ENCODE results near the gene MLLT10.

Gene MLLT10

DNA sequence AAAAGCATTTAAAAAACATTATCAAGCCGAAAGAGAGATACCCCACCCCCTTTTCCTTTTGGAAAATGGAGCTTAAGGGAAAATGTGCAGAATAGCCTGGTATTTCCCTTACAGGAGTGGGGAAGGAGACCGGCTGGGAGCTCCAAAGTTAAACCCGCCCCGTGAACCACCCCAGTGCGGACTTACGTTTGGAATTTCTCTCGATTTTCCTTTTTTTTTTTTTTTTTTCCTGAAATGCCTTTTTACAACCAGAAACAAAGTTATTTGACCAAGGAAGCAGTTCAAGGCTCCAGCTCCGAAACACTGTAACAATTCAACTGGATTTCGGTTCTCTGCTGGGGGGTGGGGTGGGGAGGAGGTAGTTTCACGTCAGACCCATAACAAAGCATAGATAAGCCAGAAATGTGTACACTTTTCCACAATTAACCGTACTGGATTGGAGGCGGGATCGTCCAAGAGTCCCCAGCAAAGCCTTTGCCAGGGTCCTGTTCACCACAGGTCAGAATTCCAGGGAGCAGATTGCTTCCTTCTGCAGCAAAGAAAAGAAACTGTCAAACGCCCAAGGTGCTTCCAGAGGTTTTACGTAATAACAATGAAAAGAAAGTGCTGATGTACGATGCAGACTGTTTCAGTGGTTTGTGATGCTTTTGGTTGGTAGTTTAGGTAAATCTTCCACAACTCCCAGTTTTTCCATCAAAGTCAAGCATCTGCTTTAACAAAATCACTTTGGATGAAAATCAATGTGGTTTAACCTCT lies 15.2 kb upstream of the MLLT10 start:
- Mint-ChIP-seq H3K27me3 (ENCODE audit: low read depth) (peaks cover 78% of the 10 kb centered on the region), H3K4me1 (ENCODE audit: low read depth) (peaks cover 43% of the 10 kb centered on the region), H3K27ac (peak overlapping the region; percentile 41), H3K9me3 (no peaks in the 10 kb centered on the region), H3K4me3 (peak overlapping the region; percentile 84), H3K36me3 (ENCODE audit: low read depth) (no peaks in the 10 kb centered on the region)

DNA sequence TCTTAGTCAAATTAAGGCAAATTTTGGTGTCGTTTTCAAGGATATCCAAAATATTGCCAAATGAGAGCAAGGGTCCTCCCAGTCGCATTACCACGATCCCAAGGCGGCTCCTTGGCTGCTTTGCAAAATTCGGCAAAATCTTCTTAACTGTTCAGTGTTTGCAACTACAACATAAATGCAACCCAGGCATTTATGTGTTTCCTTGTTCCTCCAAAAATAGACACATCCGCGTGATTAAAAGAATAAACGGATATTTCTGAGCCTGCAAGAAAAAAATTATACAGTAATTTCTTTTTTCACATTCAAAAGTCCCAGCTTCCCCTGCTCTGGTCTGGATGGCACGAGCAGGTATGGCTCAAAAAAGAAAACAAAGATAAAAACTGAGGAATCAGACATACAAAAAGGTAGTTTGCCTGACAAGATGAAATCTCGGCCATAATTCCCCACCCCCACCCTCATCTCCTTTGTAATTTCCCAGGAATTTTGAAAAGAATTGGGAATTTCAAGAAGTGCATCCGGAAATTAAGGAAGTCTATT lies 14.6 kb upstream of the MLLT10 start:
- Mint-ChIP-seq H3K27ac (no peak overlapping the region), H3K4me3 (peak overlapping the region; percentile 84), H3K36me3 (ENCODE audit: low read depth) (no peaks in the 10 kb centered on the region), H3K9me3 (no peaks in the 10 kb centered on the region), H3K4me1 (ENCODE audit: low read depth) (peaks cover 43% of the 10 kb centered on the region), H3K27me3 (ENCODE audit: low read depth) (peaks cover 75% of the 10 kb centered on the region)

DNA sequence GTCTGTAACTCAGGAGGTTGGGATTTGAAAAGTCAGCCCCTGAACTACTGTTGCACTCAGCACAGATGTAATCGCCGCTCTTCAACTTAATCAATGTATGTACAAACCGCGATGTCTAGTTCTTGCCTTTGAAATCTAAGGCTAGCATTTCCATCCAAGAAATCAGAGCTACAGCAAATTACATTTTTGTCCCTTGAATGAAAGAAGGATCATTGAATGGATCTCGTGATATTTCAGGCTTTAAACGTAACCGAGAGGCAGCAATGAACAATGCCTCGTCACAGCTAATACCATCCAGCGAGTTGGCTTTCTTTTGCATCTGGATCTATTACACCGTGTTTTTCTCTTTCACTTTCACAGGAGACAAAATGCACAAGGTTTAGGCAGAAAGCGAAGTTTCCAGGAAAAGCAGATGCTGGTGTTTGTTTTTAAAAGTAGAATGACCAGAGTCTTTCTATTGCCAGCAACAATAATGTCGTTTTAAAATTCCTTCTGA lies 14.0 kb upstream of the MLLT10 start:
- Mint-ChIP-seq H3K36me3 (ENCODE audit: low read depth) (peaks cover under 1% of the 10 kb centered on the region), H3K9me3 (no peaks in the 10 kb centered on the region), H3K27ac (peak overlapping the region; percentile 53), H3K4me1 (ENCODE audit: low read depth) (peaks cover 48% of the 10 kb centered on the region), H3K27me3 (ENCODE audit: low read depth) (peaks cover 75% of the 10 kb centered on the region), H3K4me3 (peak overlapping the region; percentile 84)

DNA sequence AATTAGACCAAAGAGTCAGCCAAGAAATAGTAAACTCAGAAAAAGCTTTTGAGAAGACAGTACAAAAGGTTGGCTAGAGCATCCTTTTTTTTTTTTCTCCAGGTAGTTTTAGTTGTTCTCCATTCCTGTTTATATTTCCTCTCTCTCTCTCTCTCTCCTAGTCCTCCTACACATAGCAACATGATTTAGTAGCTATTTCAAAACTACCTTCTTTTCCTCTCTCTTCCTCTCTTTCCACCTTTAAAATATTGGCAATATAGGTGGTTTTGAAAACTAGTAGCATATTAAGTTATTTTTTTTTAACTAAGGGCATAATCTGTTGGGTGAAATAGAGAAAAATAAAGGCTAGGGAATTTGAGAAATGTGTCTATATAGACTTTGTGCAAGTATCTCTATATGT lies 13.5 kb upstream of the MLLT10 start:
- Mint-ChIP-seq H3K4me1 (ENCODE audit: low read depth) (peaks cover 53% of the 10 kb centered on the region), H3K27me3 (ENCODE audit: low read depth) (peaks cover 75% of the 10 kb centered on the region), H3K4me3 (peak overlapping the region; percentile 84), H3K9me3 (no peaks in the 10 kb centered on the region), H3K27ac (peak overlapping the region; percentile 26), H3K36me3 (ENCODE audit: low read depth) (peaks cover 2% of the 10 kb centered on the region)

DNA sequence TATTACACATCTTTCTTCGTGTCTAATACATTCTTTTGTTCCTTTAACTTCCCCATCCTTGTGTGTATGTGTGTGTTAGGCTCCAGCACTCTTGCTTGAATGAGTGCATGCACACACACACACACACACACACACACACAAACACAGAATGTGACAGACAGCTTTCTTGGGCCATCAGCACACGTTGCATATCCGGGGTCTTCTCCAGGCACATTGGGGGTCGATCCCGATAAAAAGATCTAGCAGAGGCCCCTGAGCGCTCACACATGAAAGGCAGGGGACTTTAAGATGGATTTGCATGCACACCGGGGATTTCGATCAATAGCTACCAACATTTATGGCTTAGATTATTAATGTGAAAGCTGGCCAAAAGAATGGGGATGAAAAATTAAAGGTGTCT lies 13.1 kb upstream of the MLLT10 start:
- peaks cover 72% of the 10 kb centered on the region for H3K27me3 Mint-ChIP-seq (ENCODE audit: low read depth)
- H3K27ac Mint-ChIP-seq = no peak overlapping the region
- peak overlapping the region; percentile 22 for H3K4me3 Mint-ChIP-seq
- H3K9me3 Mint-ChIP-seq = no peaks in the 10 kb centered on the region
- peaks cover 2% of the 10 kb centered on the region for H3K36me3 Mint-ChIP-seq (ENCODE audit: low read depth)
- peaks cover 52% of the 10 kb centered on the region for H3K4me1 Mint-ChIP-seq (ENCODE audit: low read depth)

DNA sequence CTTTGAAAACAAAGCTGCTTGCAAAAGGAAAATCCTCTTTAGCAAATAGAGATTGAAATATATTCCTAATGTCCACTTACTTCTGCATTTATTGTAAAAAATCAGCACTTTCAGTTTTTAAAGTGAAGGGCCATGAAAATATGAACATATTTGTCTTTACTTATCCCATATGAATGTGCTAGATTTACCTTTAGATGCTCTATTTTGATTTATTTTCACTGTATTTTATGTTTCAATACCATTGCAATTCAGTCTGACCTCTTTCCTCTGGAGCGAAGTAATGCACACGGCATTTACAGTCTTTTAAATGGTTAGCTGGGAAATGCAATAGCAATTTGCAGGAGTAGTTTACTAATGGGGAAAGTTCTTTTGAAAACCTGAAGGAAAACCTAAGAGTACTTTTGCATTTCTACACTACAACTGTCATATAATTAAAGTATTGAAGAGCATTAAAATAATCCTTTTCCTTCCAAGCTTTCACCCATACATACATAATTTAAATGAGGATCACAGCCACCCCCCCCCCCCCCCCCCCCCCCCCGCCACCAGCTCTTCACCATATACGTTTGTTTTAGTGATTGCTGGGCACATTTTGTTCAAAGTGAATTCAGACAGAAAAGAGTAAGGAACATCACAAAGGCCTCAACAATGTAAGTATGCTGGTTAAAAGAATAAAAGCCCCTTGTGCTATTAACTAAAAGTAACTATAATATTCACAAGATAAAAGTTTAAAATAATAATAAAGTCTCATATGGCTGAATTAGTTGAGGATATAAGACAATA lies 12.1 kb upstream of the MLLT10 start:
- H3K36me3 Mint-ChIP-seq (ENCODE audit: low read depth) = peaks cover 5% of the 10 kb centered on the region
- H3K4me3 Mint-ChIP-seq = no peak overlapping the region
- no peaks in the 10 kb centered on the region for H3K9me3 Mint-ChIP-seq
- no peak overlapping the region for H3K27ac Mint-ChIP-seq
- H3K4me1 Mint-ChIP-seq (ENCODE audit: low read depth) = peaks cover 53% of the 10 kb centered on the region
- peaks cover 72% of the 10 kb centered on the region for H3K27me3 Mint-ChIP-seq (ENCODE audit: low read depth)

DNA sequence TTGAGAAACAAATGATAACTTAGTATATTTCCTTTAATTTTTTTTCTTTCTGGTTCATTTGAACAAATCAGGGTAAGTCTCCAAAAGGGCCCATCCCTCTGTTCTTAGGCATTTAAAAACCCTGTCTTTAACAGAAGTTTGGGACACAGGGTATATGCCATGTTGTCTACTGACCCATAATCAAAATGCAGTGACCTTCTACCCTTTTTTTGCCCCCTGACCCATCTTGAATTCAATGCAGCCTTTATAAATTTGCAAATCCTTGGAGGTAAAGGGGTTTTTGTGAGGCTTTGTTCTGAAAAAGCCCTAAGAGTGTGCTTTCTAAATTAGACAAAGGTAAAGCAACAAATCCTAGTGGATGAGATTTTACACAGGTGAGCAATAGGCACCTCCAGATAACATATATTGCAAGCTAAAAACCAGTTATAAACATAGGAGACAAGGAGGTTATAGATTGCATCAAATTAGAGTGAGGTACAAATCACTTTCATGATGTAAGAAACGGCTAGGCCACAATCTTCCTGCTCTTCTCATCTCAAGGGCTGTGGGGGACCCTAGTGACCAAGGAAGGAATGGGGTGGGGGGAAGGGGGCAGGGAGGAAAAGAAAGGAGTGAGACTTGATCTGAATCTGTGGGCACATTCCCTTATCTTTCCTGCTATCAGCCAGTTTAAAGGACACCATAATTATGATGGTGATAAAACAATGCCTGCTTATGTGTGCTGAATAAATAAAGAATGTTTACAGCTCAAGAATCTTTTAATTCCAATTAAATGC lies 11.2 kb upstream of the MLLT10 start:
- Mint-ChIP-seq H3K27me3 (ENCODE audit: low read depth) (peaks cover 74% of the 10 kb centered on the region), H3K36me3 (ENCODE audit: low read depth) (peaks cover 5% of the 10 kb centered on the region), H3K9me3 (no peaks in the 10 kb centered on the region), H3K27ac (no peak overlapping the region), H3K4me3 (no peak overlapping the region), H3K4me1 (ENCODE audit: low read depth) (peaks cover 50% of the 10 kb centered on the region)

DNA sequence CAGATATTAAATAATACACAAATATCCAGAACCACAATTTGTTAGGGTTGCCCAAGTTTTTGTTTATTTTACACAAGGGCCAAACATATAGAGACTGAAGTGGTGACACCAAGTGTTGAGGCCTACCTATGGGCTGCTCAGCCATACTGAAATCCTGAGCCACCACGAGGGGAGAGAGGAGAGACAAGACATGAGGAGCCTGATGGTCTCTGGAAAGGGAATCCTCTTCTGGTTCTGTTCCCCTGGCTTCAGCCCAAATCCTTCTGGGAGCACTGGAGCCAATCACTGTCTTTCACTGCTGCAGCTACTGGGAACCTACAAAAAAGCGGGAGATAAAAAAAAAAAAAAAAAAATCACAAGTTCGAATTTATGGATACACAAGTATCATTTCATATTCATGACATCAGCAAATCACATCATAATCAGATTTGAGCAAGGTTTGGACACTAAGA lies 10.4 kb upstream of the MLLT10 start:
- H3K27me3 Mint-ChIP-seq (ENCODE audit: low read depth) = peaks cover 74% of the 10 kb centered on the region

DNA sequence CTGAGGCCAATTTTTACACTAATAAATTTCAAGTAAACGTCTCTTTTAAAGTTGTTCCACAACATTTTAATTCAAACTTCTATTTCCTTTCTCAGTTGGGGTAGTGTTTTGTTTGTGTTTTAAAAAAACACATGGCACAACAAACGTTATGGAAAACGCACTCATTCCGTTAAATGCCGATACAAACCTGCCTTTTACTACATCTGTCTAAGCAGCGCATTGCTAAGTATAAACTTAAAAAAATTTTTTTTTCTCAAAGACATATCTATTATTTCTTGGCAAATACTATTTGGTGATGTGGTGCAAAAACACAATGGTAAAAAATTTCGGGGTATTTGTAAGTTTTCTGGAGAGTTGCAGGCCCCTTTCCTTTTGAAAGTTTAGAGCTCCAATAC lies 9.9 kb upstream of the MLLT10 start:
- H3K27me3 Mint-ChIP-seq (ENCODE audit: low read depth) = peaks cover 74% of the 10 kb centered on the region
- no peak overlapping the region for H3K27ac Mint-ChIP-seq
- H3K4me3 Mint-ChIP-seq = no peak overlapping the region

More for the DNA sequence above, 10.4 kb upstream of the MLLT10 start:
- Mint-ChIP-seq H3K9me3 (no peaks in the 10 kb centered on the region), H3K4me1 (ENCODE audit: low read depth) (peaks cover 43% of the 10 kb centered on the region), H3K27ac (peak overlapping the region; percentile 2), H3K36me3 (ENCODE audit: low read depth) (peaks cover 5% of the 10 kb centered on the region), H3K4me3 (peak overlapping the region; percentile 44)

DNA sequence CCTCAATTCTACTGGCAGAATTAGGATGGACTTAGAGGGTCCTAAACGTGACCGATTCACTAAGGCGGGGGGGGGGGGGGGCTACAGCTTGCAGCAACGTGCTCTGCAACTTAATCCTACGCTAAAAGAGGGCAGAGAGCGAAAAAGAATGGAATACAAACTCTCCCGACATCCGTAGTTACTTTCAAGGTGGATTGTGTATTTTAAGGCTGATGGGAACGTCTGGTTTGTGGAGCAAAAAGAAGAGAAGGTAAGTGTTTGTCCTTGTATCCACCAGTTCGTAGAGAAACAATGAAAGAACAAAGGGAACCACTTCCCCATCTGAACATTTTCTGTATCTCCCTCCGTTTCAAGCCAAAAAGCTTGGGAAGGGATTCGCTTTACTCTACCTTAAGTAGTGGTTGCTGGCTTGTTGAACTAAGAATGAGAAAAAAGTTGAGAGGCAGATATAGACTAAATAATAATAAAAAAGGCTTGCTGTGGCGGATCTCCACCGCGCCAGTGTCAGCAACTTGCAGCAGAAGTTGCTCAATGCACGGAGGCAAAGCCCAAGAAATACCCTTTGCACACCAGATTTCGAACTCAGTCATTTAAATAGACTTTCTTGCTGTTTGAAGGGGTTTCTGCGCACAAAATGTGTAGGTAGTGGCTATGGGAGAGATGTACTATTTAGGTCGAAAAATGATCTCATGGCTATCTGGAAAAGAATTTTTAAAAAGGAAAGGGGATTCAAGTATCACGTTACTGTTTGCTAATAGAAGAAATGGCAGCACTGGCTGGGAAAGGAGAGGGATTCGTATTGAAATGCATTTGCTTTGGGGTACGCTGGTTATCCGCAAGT lies 9.3 kb upstream of the MLLT10 start:
- peaks cover 73% of the 10 kb centered on the region for H3K27me3 Mint-ChIP-seq (ENCODE audit: low read depth)
- peaks cover 5% of the 10 kb centered on the region for H3K36me3 Mint-ChIP-seq (ENCODE audit: low read depth)
- H3K4me1 Mint-ChIP-seq (ENCODE audit: low read depth) = peaks cover 32% of the 10 kb centered on the region

More for the DNA sequence above, 9.9 kb upstream of the MLLT10 start:
- H3K4me1 Mint-ChIP-seq (ENCODE audit: low read depth) = peaks cover 39% of the 10 kb centered on the region
- no peaks in the 10 kb centered on the region for H3K9me3 Mint-ChIP-seq
- H3K36me3 Mint-ChIP-seq (ENCODE audit: low read depth) = peaks cover 5% of the 10 kb centered on the region

DNA sequence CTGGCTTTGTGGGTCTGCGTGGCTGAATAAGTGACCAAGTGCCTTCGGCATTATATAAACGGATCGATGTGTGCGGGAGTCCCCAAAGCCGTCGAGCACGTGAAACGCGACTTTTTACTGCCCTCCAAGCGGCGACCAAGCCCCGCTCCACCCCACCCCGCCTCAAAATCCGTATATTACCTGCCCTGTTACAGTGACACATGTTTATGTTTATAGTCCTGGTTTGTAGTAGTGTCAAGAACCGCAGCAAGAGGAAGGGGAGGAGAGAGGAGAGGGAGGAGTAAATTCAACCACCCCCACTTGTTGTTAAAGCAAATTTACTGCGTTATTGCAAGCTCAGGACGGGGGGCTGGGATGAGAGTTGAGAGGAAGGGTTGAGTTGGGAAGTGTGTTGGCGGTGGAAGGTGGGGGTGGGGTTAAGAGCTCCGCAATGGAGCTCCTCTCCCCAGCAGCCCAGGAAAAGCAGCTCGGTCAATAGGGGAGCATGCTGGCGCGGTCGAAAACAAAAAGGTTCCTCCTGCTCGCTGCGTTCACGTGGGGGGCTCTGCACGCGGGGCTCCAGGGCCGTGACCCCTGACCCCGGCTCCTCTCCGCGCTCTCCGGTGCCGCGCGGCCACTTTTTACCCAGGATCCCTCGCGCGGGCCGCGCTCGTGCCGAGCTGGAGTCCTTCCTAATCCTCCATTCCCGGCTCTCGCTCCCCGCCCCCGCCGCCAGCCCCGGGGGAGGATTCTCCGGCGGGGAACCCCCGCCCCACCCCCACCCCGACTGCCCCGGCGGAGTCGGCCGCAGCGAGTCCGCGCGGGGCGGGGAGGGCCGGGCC lies 8.5 kb upstream of the MLLT10 start, which contains the start of gene SKIDA1:
Gene SKIDA1 (minus strand): TSS at position 316 of the 821 bp plus-strand sequence. CDS start 7,860 bp downstream, outside the sequence.
- peaks cover 71% of the 10 kb centered on the region for H3K27me3 Mint-ChIP-seq (ENCODE audit: low read depth)
- peaks cover 25% of the 10 kb centered on the region for H3K4me1 Mint-ChIP-seq (ENCODE audit: low read depth)
- peak within 1 kb of the TSS; percentile 94 for H3K4me3 Mint-ChIP-seq
- peaks cover 5% of the 10 kb centered on the region for H3K36me3 Mint-ChIP-seq (ENCODE audit: low read depth)
- no peaks in the 10 kb centered on the region for H3K9me3 Mint-ChIP-seq
- H3K27ac Mint-ChIP-seq = peak within 1 kb of the TSS; percentile 97

More for the DNA sequence above, 9.3 kb upstream of the MLLT10 start:
- no peaks in the 10 kb centered on the region for H3K9me3 Mint-ChIP-seq
- H3K27ac Mint-ChIP-seq = peak overlapping the region; percentile 97
- H3K4me3 Mint-ChIP-seq = peak overlapping the region; percentile 94

DNA sequence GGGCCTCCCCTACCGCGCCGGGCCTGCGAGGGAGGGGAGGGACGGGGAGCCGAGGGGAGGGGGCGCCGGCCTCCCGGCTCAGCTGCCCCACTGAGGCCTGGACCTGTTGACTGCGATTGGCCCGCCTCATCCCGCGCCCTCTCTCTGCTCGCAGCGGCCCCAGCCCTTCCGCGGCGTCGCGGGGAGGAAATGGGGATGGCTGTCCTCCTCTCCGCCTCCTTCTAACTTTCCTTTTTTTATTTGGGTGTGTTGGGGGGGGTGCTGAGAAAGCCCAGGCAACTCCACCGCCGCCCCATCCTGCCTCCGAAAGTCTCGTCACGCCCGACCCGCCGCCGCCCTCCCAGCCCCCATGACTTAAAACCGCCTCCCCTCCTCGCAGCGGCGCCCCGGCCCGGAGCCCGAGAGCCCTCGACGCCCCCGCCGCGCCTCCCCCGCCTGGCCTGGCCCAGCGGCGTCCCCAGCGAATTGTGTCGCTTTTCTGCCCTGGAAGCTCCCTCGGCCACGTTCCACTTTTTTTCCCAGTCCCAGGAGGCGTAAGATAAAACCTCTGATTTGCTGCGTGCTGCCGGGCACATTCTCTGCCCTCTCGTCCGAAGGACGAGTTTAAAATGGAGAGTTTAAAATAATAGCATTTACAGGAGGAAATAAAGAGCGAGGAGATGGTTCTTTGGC lies 7.7 kb upstream of the MLLT10 start:
- peaks cover 21% of the 10 kb centered on the region for H3K4me1 Mint-ChIP-seq (ENCODE audit: low read depth)
- H3K36me3 Mint-ChIP-seq (ENCODE audit: low read depth) = peaks cover 5% of the 10 kb centered on the region
- peaks cover 70% of the 10 kb centered on the region for H3K27me3 Mint-ChIP-seq (ENCODE audit: low read depth)
- peak overlapping the region; percentile 88 for H3K4me3 Mint-ChIP-seq
- H3K9me3 Mint-ChIP-seq = no peaks in the 10 kb centered on the region
- H3K27ac Mint-ChIP-seq = peak overlapping the region; percentile 91
